BJ (cell line): Measurements from ENCODE around the gene NCLN. TPM values are rescaled to one million over a fixed set of nuclear protein-coding genes. Genes with fewer than 3 reads are reported as not detected.

ENCODE experiments used
- CTCF ChIA-PET: fragments of 350-600 bp; formaldehyde crosslinking; extraction: SDS; loops from one replicate; lab custom pipeline; 2021; ENCODE audit warnings: antibody characterized with exemption, inconsistent platforms; lab: Yijun Ruan, JAX
- POLR2A ChIA-PET: fragments of 300-600 bp; sonication (Branson Sonifier 250); formaldehyde crosslinking; extraction: SDS; loops from one replicate; lab custom pipeline; 2021; ENCODE audit warnings: antibody characterized with exemption; lab: Charles Lee
- DNase-seq: peaks from one replicate; pipeline ENCODE4 v3.0.0-alpha.2; 2011; ENCODE audit warnings: low read depth
- H3K27me3 ChIP-seq: 2 replicates; pipeline ENCODE4 v1.6.0; 2011; ENCODE audit warnings: low read length; ENCODE audit not compliant: control insufficient read depth, insufficient read depth
- H3K36me3 ChIP-seq: 2 replicates; pipeline ENCODE4 v1.5.1; 2011; ENCODE audit warnings: low read length; ENCODE audit not compliant: control insufficient read depth, insufficient read depth
- H3K4me3 ChIP-seq: 2 replicates; pipeline ENCODE4 v1.5.1; 2011; ENCODE audit warnings: low read depth, mild to moderate bottlenecking, control low read depth, low read length
- polyA plus RNA-seq: library from polyadenylated mRNA; depleted of rRNA; stranded (reverse); fragments of >200 nt; gene quantifications from 2 replicates; pipeline ENCODE4 v1.2.3, GENCODE V29; 2011
- TF ChIP-seq, protein P1 (sequence below): IDR thresholded peaks from 2 replicates; pipeline ENCODE4 v1.5.1; 2011; ENCODE audit warnings: low read depth, mild to moderate bottlenecking, control low read depth, inconsistent platforms, low read length, moderate library complexity; ENCODE audit not compliant: insufficient read depth

NCLN gene
- polyA plus RNA-seq, 1 experiment, result 75.8 TPM

DNA sequence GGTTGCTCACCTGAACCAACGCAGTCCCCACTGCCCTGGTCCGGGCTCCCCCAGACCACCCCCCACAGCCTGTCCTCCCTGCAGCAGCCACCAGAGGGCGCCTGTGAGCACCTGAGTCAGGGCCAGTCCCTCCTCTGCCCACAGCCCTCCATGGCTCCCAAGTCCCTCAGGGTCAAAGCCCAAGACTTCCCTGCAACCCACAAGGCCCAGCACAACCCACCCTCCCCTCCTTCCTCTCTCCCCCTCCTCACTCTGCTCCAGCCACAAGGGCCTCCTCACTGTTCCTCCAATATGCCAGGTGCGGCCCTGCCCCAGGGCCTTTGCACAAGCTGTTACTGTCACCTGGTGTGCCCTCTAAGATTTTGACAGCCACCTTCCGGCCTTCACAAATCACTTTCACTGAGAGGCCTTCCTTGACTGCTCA lies 39.0 kb upstream of the NCLN start:
- H3K4me3 ChIP-seq, result no peak overlapping the region
- POLR2A ChIA-PET, result interaction anchor here (0.5 kb wide), 1 partner anchor 94 kb away, joined by 6 read pairs; no protein-coding TSS in a partner anchor
- no peaks in the 10 kb centered on the region for H3K27me3 ChIP-seq
- TF ChIP-seq, protein P1, sequence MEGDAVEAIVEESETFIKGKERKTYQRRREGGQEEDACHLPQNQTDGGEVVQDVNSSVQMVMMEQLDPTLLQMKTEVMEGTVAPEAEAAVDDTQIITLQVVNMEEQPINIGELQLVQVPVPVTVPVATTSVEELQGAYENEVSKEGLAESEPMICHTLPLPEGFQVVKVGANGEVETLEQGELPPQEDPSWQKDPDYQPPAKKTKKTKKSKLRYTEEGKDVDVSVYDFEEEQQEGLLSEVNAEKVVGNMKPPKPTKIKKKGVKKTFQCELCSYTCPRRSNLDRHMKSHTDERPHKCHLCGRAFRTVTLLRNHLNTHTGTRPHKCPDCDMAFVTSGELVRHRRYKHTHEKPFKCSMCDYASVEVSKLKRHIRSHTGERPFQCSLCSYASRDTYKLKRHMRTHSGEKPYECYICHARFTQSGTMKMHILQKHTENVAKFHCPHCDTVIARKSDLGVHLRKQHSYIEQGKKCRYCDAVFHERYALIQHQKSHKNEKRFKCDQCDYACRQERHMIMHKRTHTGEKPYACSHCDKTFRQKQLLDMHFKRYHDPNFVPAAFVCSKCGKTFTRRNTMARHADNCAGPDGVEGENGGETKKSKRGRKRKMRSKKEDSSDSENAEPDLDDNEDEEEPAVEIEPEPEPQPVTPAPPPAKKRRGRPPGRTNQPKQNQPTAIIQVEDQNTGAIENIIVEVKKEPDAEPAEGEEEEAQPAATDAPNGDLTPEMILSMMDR, result peak; percentile 83
- DNase-seq, result no peak
- H3K36me3 ChIP-seq, result no peaks in the 10 kb centered on the region
- CTCF ChIA-PET, result interaction anchor here (0.8 to 3.5 kb wide), 4 partner anchors 11 to 29 kb away, joined by 3 to 14 read pairs (median 4); no protein-coding TSS in a partner anchor

DNA sequence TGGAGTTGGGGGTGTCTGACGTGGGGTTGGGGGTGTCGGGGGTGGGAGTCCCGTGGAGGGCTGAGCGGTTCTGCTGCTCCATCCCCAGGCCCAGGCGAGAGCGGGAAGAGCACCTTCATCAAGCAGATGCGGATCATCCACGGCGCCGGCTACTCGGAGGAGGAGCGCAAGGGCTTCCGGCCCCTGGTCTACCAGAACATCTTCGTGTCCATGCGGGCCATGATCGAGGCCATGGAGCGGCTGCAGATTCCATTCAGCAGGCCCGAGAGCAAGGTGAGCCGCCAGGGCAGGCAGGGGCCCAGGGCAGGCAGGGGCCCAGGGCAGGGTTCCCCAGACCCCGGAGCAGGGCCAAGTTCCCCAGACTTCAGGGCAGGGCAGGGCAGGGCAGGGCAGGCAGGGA lies 37.2 kb upstream of the NCLN start:
- TF ChIP-seq, protein P1, result no peak
- no peaks in the 10 kb centered on the region for H3K27me3 ChIP-seq
- H3K36me3 ChIP-seq, result no peaks in the 10 kb centered on the region
- DNase-seq, result no peak
- no peak overlapping the region for H3K4me3 ChIP-seq
- ChIA-PET POLR2A (no interaction called here), CTCF (no interaction called here)

DNA sequence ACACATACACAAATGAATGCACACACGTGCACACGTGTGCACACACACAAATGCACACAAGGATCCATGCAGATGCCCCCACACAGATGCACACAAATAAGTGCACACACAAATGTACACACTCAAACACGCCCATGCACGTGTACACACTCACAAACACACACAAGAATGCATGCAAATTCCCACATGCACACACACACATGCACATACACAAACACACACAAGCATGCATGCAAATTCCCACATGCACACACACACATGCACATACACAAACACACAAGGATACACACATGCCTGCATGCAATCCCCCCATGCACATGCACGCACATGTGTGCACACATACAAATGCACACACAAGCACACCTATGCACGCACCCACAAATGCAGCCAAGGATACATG lies 36.6 kb upstream of the NCLN start:
- ChIA-PET POLR2A (no interaction called here), CTCF (interaction anchor here (1.1 kb wide), 1 partner anchor 198 kb away, joined by 4 read pairs; no protein-coding TSS in a partner anchor)
- Histone ChIP-seq H3K27me3 (no peaks in the 10 kb centered on the region), H3K4me3 (no peak overlapping the region), H3K36me3 (no peaks in the 10 kb centered on the region)
- no peak for DNase-seq
- TF ChIP-seq, protein P1, result no peak

DNA sequence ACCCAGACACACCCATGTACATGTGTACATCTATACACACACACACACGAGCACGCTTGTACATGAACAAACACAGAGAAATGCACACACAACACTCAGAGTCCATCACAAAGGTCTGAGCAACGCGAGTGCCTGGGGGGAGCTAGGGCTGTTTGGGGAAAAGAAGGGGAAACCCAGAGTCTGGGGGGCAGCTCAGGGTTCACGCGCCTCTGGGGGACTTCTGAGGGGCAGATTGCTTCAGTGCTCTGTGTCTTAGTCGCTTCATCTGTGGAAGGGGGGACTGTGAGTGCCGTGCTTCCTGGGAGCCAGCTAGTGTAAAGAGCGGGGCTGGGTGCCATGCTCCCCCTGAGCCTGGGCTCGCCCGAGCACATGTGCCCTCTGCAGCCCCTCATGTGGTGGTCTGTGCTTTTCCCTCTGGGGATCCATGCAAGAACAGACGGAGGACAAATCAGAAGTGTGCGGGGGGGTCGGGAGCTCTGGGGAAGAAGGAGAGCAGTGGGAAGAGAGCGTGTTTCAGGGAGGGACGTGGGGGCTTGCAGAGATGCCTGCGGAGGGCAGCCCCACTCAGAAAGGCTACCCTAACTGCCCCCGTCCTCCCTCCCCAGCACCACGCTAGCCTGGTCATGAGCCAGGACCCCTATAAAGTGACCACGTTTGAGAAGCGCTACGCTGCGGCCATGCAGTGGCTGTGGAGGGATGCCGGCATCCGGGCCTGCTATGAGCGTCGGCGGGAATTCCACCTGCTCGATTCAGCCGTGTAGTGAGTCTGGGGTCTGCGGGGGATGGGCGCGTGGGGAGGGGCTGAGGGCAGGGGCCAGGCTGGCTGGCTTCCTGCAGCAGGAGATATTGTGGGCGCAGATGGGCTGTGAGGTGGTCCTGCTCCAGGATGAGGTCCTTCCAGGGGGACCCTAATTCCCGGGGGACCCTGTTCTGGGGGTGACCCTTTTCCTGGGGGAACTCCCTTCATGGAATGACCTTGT lies 35.9 kb upstream of the NCLN start:
- TF ChIP-seq, protein P1, result no peak
- no peak overlapping the region for H3K4me3 ChIP-seq
- no peak for DNase-seq
- H3K36me3 ChIP-seq, result no peaks in the 10 kb centered on the region
- CTCF ChIA-PET, result interaction anchor here (1.1 kb wide), 1 partner anchor 199 kb away, joined by 4 read pairs; no protein-coding TSS in a partner anchor
- POLR2A ChIA-PET, result no interaction called here
- H3K27me3 ChIP-seq, result no peaks in the 10 kb centered on the region

DNA sequence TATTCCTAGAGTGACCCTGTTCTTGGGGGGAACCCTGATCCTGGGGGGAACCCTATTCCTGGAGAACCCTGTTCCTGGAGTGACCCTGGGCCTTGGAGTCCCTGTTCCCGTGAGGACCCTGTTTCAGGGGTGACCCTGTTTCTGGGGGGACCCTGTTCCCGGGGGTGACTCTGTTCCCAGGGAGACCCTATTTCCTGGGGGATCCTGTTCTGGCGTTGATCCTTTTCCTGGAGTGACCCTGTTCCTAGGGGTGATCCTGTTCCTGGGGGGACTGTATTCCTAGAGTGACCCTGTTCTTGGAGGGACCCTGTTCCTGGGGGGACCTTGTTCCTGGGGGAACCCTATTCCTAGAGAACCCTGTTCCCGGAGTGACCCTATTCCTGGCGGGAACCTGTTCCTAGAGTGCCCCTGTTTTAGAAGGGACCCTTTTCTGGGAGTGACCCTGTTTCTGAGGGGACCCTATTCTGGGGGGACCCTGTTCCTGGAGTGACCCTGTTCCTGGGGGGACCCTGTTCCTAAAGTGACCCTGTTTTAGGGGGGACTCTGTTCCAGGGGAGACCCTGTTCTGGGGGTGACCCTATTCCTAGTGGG lies 34.9 kb upstream of the NCLN start:
- no peaks in the 10 kb centered on the region for H3K27me3 ChIP-seq
- H3K4me3 ChIP-seq, result no peak overlapping the region
- DNase-seq, result no peak
- POLR2A ChIA-PET, result no interaction called here
- TF ChIP-seq, protein P1, result no peak
- no peaks in the 10 kb centered on the region for H3K36me3 ChIP-seq
- CTCF ChIA-PET, result interaction anchor here (0.5 to 1.2 kb wide), 2 partner anchors 8 to 87 kb away, joined by 3 read pairs; no protein-coding TSS in a partner anchor
